Measurements from ENCODE around the gene BMP6. TPM values are rescaled to one million over a fixed set of nuclear protein-coding genes. Genes with fewer than 3 reads are reported as not detected.

BMP6 gene
- polyA plus RNA-seq, 1 experiment: 0.06 TPM

GRCh38 chr6:7692453-7692784 is 33.5 kb upstream of the BMP6 start:
- POLR2A ChIA-PET: no interaction called here
- TF ChIP-seq, protein P1, sequence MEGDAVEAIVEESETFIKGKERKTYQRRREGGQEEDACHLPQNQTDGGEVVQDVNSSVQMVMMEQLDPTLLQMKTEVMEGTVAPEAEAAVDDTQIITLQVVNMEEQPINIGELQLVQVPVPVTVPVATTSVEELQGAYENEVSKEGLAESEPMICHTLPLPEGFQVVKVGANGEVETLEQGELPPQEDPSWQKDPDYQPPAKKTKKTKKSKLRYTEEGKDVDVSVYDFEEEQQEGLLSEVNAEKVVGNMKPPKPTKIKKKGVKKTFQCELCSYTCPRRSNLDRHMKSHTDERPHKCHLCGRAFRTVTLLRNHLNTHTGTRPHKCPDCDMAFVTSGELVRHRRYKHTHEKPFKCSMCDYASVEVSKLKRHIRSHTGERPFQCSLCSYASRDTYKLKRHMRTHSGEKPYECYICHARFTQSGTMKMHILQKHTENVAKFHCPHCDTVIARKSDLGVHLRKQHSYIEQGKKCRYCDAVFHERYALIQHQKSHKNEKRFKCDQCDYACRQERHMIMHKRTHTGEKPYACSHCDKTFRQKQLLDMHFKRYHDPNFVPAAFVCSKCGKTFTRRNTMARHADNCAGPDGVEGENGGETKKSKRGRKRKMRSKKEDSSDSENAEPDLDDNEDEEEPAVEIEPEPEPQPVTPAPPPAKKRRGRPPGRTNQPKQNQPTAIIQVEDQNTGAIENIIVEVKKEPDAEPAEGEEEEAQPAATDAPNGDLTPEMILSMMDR (IDR thresholded peaks at IDR 0.05; ENCODE audit: insufficient read depth, low read depth, low read length): no peak
- DNase-seq (ENCODE audit: low read depth): no peak
- CTCF ChIA-PET: interaction anchor here (0.6 kb wide), 1 partner anchor 314 kb away, joined by 4 read pairs; no protein-coding TSS in a partner anchor
- no peaks in the 10 kb centered on the region for H3K27me3 ChIP-seq (ENCODE audit: control insufficient read depth, insufficient read depth, low read length)
- no peak overlapping the region for H3K4me3 ChIP-seq (ENCODE audit: low read depth, low read length)
- no peaks in the 10 kb centered on the region for H3K36me3 ChIP-seq (ENCODE audit: control insufficient read depth, insufficient read depth, low read length)

DNA sequence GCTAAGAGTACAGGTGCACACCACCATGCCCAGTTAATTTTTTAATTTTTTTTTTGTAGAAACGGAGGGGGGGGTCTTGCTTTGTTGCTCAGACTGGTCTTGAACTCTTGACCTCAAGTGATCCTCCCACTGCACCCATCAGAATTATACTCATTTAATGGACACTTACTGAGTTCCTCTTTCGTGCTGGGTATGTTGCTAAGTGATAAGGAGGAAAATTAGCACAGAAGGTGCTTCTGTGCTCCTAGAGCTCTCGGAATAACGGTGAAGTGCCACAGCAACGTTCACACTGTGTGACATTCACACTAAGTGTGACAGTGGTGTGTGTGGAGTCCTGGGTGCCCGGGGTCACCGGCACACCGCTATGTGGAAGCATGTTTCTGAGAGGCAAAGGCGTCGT is 32.1 kb upstream of the BMP6 start:
- no peak for DNase-seq (ENCODE audit: low read depth)
- CTCF ChIA-PET: no interaction called here
- Histone ChIP-seq H3K36me3 (ENCODE audit: control insufficient read depth, insufficient read depth, low read length) (no peaks in the 10 kb centered on the region), H3K27me3 (ENCODE audit: control insufficient read depth, insufficient read depth, low read length) (no peaks in the 10 kb centered on the region), H3K4me3 (ENCODE audit: low read depth, low read length) (no peak overlapping the region)
- TF ChIP-seq, protein P1 (IDR thresholded peaks at IDR 0.05; ENCODE audit: insufficient read depth, low read depth, low read length): no peak
- POLR2A ChIA-PET: no interaction called here

DNA sequence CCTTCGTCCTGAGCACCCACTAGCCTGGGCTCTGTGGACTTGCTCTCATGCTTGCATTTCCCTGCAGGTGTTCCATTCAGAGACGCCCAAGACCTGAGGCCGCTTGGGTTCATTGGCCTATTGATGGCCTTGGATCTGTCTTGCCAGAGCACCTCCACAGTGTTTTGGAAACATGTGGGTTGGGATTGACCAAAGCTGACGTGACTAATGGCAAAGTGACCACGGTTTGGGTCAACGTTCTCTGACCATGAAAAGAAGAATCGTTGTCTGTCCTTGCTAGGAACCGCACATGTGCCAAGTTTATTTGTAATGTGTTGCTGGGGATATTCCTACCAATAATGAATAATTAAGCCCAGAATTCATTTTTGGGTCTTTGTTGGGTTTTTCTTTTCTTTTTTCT is 29.8 kb upstream of the BMP6 start:
- ChIA-PET POLR2A (no interaction called here), CTCF (no interaction called here)
- H3K27me3 ChIP-seq (ENCODE audit: control insufficient read depth, insufficient read depth, low read length): no peaks in the 10 kb centered on the region
- no peaks in the 10 kb centered on the region for H3K36me3 ChIP-seq (ENCODE audit: control insufficient read depth, insufficient read depth, low read length)
- no peak for DNase-seq (ENCODE audit: low read depth)
- H3K4me3 ChIP-seq (ENCODE audit: low read depth, low read length): no peak overlapping the region
- TF ChIP-seq, protein P1 (IDR thresholded peaks at IDR 0.05; ENCODE audit: insufficient read depth, low read depth, low read length): no peak

DNA sequence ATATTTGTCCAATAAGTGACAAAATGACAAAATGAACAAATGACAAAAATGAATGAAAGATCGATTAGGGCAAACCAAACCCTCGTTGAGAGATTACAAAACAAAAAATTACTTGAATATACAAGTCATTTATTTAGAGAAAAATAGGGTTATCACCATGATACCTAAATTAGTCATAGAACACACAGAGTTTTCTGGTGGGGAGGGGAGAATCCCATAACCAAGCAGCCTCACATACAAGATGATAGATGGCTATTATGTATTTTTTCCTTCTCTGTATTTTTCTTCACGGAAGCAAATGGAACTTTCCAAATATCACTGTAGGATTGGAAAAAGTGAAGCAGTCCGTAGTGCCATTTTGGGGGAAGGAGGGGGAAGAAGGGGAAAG is 28.5 kb upstream of the BMP6 start:
- ChIA-PET POLR2A (no interaction called here), CTCF (interaction anchor here (1.0 kb wide), 1 partner anchor 24 kb away, joined by 3 read pairs; no protein-coding TSS in a partner anchor)
- Histone ChIP-seq H3K36me3 (ENCODE audit: control insufficient read depth, insufficient read depth, low read length) (no peaks in the 10 kb centered on the region), H3K27me3 (ENCODE audit: control insufficient read depth, insufficient read depth, low read length) (no peaks in the 10 kb centered on the region), H3K4me3 (ENCODE audit: low read depth, low read length) (no peak overlapping the region)
- DNase-seq (ENCODE audit: low read depth): no peak
- TF ChIP-seq, protein P1 (IDR thresholded peaks at IDR 0.05; ENCODE audit: insufficient read depth, low read depth, low read length): no peak

DNA sequence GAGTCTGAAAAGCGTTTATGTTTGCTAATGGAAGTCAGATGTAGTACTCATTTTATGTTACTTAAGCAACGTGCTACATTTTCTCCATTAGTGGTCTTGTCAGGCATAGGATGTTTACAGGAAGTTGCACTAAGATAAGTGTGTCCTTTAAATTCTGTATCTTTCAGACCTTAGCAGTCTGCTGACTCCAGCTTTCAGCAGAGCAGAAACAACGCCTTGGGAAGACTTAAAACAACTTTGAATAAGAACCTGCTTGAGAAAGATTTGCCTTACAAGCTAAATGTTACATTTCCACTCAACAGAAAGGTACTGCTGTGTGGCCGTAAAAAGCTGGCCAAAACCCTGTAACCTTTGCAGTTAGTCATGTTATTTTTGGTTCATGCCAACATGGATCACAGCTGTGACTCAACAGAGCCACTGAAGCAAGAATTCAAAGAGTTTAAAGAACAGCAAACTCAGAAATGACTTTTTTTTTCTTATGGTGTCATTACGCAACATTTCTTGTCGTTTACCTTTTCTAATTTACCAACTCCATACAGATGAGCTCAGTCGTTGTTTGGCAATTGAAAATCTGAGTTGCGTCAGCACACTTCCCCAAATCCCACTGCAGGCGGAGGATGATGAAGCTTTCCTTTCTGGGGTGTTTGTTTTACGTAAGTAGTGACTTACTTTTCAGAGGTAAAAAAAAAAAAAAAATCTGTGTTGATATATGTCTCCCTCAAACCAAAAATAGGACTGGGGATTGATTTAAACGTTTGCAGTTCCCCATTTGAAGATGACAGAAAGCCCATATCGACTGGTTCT is 27.9 kb upstream of the BMP6 start:
- CTCF ChIA-PET: interaction anchor here (1.0 kb wide), 1 partner anchor 24 kb away, joined by 3 read pairs; no protein-coding TSS in a partner anchor
- H3K4me3 ChIP-seq (ENCODE audit: low read depth, low read length): no peak overlapping the region; the same call in 1 of the 2 replicates
- TF ChIP-seq, protein P1 (IDR thresholded peaks at IDR 0.05; ENCODE audit: insufficient read depth, low read depth, low read length): no peak
- POLR2A ChIA-PET: no interaction called here
- no peaks in the 10 kb centered on the region for H3K36me3 ChIP-seq (ENCODE audit: control insufficient read depth, insufficient read depth, low read length)
- DNase-seq (ENCODE audit: low read depth): peak; percentile 73
- H3K27me3 ChIP-seq (ENCODE audit: control insufficient read depth, insufficient read depth, low read length): no peaks in the 10 kb centered on the region
